ENCODE data around the gene TLL2.

DNA sequence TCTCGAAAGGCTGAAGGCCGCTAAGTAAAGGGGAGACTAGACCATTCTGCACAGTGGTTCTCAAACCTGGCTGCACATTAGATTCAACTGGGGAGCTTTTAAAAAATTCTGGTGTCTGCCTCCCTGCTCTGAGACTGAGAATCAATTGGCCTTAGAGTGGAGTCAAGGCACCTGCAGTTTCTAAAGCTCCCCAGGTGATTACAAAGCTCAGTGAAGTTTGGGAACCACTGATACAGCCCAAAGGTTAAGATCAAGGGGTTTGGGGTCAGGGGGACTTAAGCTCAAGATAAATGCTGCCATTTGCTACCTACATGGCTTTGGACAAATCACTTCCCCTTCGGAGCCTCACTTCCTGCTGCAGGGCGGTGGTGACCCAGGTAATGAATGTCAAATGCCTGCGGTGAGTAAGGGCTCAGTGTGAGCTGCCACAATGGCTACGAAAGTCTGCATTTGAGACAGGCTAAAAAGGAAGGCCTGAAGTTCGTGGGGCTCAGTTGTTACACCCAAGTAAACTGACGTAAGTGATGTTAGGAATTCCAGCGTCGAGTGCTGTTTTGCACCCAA, 72.3 kb downstream of the TLL2 start:
- TF ChIP-seq CTCF (IDR thresholded peaks at IDR 0.05), result no peak
- no peak for TF ChIP-seq POLR2A (IDR thresholded peaks at IDR 0.05)
